Mesothelial cell of epicardium (in vitro differentiated cells): ENCODE data around the gene CSNK2B. TPM values are rescaled to one million over a fixed set of nuclear protein-coding genes. Genes with fewer than 3 reads are reported as not detected.
A peak's percentile ranks its signal among the peaks of the same experiment; 100 is the strongest.

ENCODE experiments used
- DNase-seq, 2 experiments: peaks; one replicate each; pipeline ENCODE4 v3.0.0; 2021; ENCODE audit warnings: low spot score in 2 of 2; ENCODE audit not compliant: unreplicated experiment in 2 of 2
- H3K27ac Mint-ChIP-seq: 2 replicates; pipeline ENCODE4 v1.8.0; 2021; ENCODE audit warnings: mixed read lengths
- H3K27me3 Mint-ChIP-seq: 2 replicates; pipeline ENCODE4 v1.8.0; 2021; ENCODE audit warnings: low read depth, mixed read lengths
- H3K36me3 Mint-ChIP-seq: 2 replicates; pipeline ENCODE4 v1.8.0; 2021; ENCODE audit warnings: mixed read lengths
- H3K4me1 Mint-ChIP-seq: 2 replicates; pipeline ENCODE4 v1.8.0; 2021; ENCODE audit warnings: mixed read lengths
- H3K4me3 Mint-ChIP-seq: 2 replicates; pipeline ENCODE4 v1.8.0; 2021; ENCODE audit warnings: mild to moderate bottlenecking, moderate library complexity, mixed read lengths
- H3K9me3 Mint-ChIP-seq: 2 replicates; pipeline ENCODE4 v1.8.0; 2021; ENCODE audit warnings: mixed read lengths
- CTCF ChIP-seq: fragments of 200-600 bp; sonication (generic); IDR thresholded peaks from one replicate; pipeline ENCODE4 v1.5.0; 2021; ENCODE audit warnings: antibody characterized with exemption; ENCODE audit not compliant: unreplicated experiment
- total RNA-seq: library from RNA; stranded (reverse); gene quantifications from 3 replicates; pipeline ENCODE4 v1.2.1, GENCODE V29; 2021

The CSNK2B gene
- 155 to 157 TPM (median 157 TPM) in 3 replicates for total RNA-seq

DNA sequence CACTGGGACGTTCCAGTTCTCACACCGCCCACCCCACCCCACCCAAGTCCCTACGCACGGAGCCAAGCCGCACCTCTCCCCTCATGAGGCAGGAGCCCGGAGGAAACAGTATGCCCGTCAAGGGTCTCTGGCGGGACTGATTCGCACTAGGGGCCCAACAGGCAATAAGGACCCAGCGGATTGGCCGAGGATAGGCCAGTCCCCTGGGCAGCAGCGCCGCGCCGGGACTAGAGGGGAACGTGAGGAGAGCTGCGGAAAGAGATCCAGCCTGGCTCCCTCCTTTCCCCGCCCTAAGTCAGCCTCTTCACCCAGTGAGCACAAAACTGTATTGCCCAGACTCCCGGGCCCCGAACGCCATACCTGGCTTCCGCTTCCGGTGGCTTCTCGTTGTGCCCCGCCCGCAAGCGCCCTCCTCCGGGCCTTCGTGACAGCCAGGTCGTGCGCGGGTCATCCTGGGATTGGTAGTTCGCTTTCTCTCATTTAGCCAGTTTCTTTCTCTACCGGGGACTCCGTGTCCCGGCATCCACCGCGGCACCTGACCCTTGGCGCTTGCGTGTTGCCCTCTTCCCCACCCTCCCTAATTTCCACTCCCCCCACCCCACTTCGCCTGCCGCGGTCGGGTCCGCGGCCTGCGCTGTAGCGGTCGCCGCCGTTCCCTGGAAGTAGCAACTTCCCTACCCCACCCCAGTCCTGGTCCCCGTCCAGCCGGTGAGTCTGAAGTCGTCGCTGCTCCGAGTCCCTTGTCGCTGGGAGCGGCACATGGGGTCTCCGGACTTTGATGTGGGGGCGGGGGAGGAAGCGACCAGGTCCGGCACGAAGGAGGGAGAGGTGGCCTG is at the start of gene CSNK2B:
Gene CSNK2B (plus strand): TSS at position 580 of the 836 bp plus-strand sequence. CDS start 752 bp downstream, outside the sequence.
- peak within 1 kb of the TSS; percentile 86 for H3K4me3 Mint-ChIP-seq
- H3K36me3 Mint-ChIP-seq: peaks cover 18% of the 10 kb centered on the region
- no peak for TF ChIP-seq CTCF

GRCh38 chr6:31617010-31617409 is 48.9 kb upstream of the CSNK2B start:
- Mint-ChIP-seq H3K4me3 (no peak overlapping the region), H3K27me3 (no peaks in the 10 kb centered on the region), H3K36me3 (no peaks in the 10 kb centered on the region), H3K4me1 (peaks cover 29% of the 10 kb centered on the region), H3K27ac (no peak overlapping the region), H3K9me3 (no peaks in the 10 kb centered on the region)
- no peak for TF ChIP-seq CTCF
- no peak for DNase-seq

More for the DNA sequence above, at the start of gene CSNK2B:
- H3K4me1 Mint-ChIP-seq: peaks cover 47% of the 10 kb centered on the region
- H3K27ac Mint-ChIP-seq: peak within 1 kb of the TSS; percentile 95
- H3K9me3 Mint-ChIP-seq: no peaks in the 10 kb centered on the region
- H3K27me3 Mint-ChIP-seq: no peaks in the 10 kb centered on the region
- DNase-seq: peak; percentile 89 to 93

- peaks cover 12% of the 10 kb centered on the region for H3K36me3 Mint-ChIP-seq
- peak overlapping the region; percentile 99 for H3K27ac Mint-ChIP-seq
- H3K4me3 Mint-ChIP-seq: peak overlapping the region; percentile 81
- DNase-seq: peak; percentile 87 to 93
- H3K9me3 Mint-ChIP-seq: no peaks in the 10 kb centered on the region
- peaks cover 33% of the 10 kb centered on the region for H3K4me1 Mint-ChIP-seq
- H3K27me3 Mint-ChIP-seq: no peaks in the 10 kb centered on the region
- TF ChIP-seq CTCF: no peak
Observed at GRCh38 chr6:31619805-31620585, 45.9 kb upstream of the CSNK2B start.

DNA sequence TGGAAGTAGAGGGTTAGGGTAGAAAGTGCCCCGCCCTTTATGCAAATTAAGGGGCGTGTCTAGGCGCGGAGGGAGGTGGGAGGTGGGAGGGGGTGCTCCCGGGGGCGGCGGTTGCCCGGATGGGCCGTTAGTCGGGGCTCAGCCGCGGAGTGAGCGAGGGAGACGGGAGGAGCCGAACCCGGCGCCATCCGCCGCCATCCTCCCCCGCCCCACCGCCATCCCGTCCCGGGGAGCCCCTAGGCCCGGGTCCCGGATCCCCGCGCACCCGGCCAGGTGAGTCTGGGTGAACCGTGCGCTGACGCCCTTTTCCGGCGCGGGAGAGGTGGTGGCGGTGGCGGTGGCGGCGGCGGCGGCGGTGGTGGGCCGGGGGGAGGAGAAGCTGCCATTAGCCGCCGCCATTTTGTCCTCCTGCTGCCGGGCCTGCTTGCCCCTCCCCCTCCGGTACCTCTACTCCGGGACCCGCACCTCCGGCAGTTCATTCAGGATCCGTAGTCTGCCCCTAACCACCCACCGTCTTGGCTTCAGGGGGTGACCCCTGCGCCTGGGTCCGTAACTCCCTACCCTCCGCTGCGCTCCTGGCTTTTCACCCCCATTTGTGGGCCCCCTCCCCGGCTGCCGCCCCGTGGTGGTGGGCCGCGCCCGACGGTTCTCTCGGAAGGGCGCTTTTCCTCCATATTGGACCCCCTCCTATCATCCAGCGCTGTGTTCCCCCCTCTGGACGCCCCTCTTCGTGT is 45.1 kb upstream of the CSNK2B start, which contains the start of gene PRRC2A:
Gene PRRC2A (plus strand): TSS at position 130 of the 734 bp plus-strand sequence. CDS start 2,075 bp downstream, outside the sequence.
- no peak for TF ChIP-seq CTCF
- peaks cover 29% of the 10 kb centered on the region for H3K4me1 Mint-ChIP-seq
- peak; percentile 92 to 95 for DNase-seq
- H3K27me3 Mint-ChIP-seq: no peaks in the 10 kb centered on the region
- H3K9me3 Mint-ChIP-seq: no peaks in the 10 kb centered on the region
- H3K36me3 Mint-ChIP-seq: peaks cover 16% of the 10 kb centered on the region
- H3K27ac Mint-ChIP-seq: peak within 1 kb of the TSS; percentile 99
- H3K4me3 Mint-ChIP-seq: peak within 1 kb of the TSS; percentile 81

- no peak for DNase-seq
- Mint-ChIP-seq H3K4me1 (peaks cover 24% of the 10 kb centered on the region), H3K27ac (peak overlapping the region; percentile 95), H3K27me3 (no peaks in the 10 kb centered on the region), H3K9me3 (no peaks in the 10 kb centered on the region), H3K4me3 (peak overlapping the region; percentile 81), H3K36me3 (peaks cover 22% of the 10 kb centered on the region)
- no peak for TF ChIP-seq CTCF
Observed at GRCh38 chr6:31621320-31621939, 44.5 kb upstream of the CSNK2B start.
